ENCODE measurements around the gene RASA3.
"Not testable (repeated sequence)": the region's sequence is repeated elsewhere in the genome, so short reads cannot be mapped to it uniquely, and the experiment has no call there.

Gene RASA3

GRCh38 chr13:114078461-114079451 lies 53.7 kb downstream of the RASA3 start:
- in situ Hi-C loops (cut with MboI; ENCODE audit: low pct_unique_long_range_greater_than_20kb, low sequenced_read_pairs) = no loop called here
- no peak for DNase-seq

GRCh38 chr13:114077933-114078325 lies 54.5 kb downstream of the RASA3 start:
- DNase-seq = no peak
- in situ Hi-C loops (cut with MboI; ENCODE audit: low pct_unique_long_range_greater_than_20kb, low sequenced_read_pairs) = no loop called here

- no peak for DNase-seq
- in situ Hi-C loops (cut with MboI; ENCODE audit: low pct_unique_long_range_greater_than_20kb, low sequenced_read_pairs) = no loop called here
These were observed 55.1 kb downstream of the RASA3 start for GRCh38 chr13:114077099-114077932.

GRCh38 chr13:114076329-114077090 lies 55.9 kb downstream of the RASA3 start:
- in situ Hi-C loops (cut with MboI; ENCODE audit: low pct_unique_long_range_greater_than_20kb, low sequenced_read_pairs) = no loop called here
- no peak for DNase-seq

- in situ Hi-C loops (cut with MboI; ENCODE audit: low pct_unique_long_range_greater_than_20kb, low sequenced_read_pairs); DNase-seq: not testable (repeated sequence)
These were observed 56.6 kb downstream of the RASA3 start for GRCh38 chr13:114075811-114076210.

GRCh38 chr13:114074671-114075315 lies 57.6 kb downstream of the RASA3 start:
- no peak for DNase-seq
- in situ Hi-C loops (cut with MboI; ENCODE audit: low pct_unique_long_range_greater_than_20kb, low sequenced_read_pairs) = no loop called here

- in situ Hi-C loops (cut with MboI; ENCODE audit: low pct_unique_long_range_greater_than_20kb, low sequenced_read_pairs) = no loop called here
- no peak for DNase-seq
These were observed 58.4 kb downstream of the RASA3 start for GRCh38 chr13:114073881-114074612.

GRCh38 chr13:114072421-114072820 lies 60.0 kb downstream of the RASA3 start:
- in situ Hi-C loops (cut with MboI; ENCODE audit: low pct_unique_long_range_greater_than_20kb, low sequenced_read_pairs) = no loop called here
- DNase-seq = no peak

GRCh38 chr13:114071991-114072390 lies 60.4 kb downstream of the RASA3 start:
- in situ Hi-C loops (cut with MboI; ENCODE audit: low pct_unique_long_range_greater_than_20kb, low sequenced_read_pairs) = no loop called here

GRCh38 chr13:114071410-114071809 lies 61.0 kb downstream of the RASA3 start:
- in situ Hi-C loops (cut with MboI; ENCODE audit: low pct_unique_long_range_greater_than_20kb, low sequenced_read_pairs) = no loop called here
- DNase-seq = no peak

More at GRCh38 chr13:114071991-114072390, 60.4 kb downstream of the RASA3 start:
- no peak for DNase-seq

- no peak for DNase-seq
- in situ Hi-C loops (cut with MboI; ENCODE audit: low pct_unique_long_range_greater_than_20kb, low sequenced_read_pairs) = no loop called here
These were observed 62.2 kb downstream of the RASA3 start for GRCh38 chr13:114070098-114070799.

GRCh38 chr13:114069376-114070097 lies 62.9 kb downstream of the RASA3 start:
- in situ Hi-C loops (cut with MboI; ENCODE audit: low pct_unique_long_range_greater_than_20kb, low sequenced_read_pairs) = no loop called here
- no peak for DNase-seq

GRCh38 chr13:114068656-114069318 lies 63.6 kb downstream of the RASA3 start:
- DNase-seq = peak; percentile 44
- in situ Hi-C loops (cut with MboI; ENCODE audit: low pct_unique_long_range_greater_than_20kb, low sequenced_read_pairs) = no loop called here

GRCh38 chr13:114067886-114068651 lies 64.4 kb downstream of the RASA3 start:
- DNase-seq = no peak
- in situ Hi-C loops (cut with MboI; ENCODE audit: low pct_unique_long_range_greater_than_20kb, low sequenced_read_pairs) = no loop called here

- in situ Hi-C loops (cut with MboI; ENCODE audit: low pct_unique_long_range_greater_than_20kb, low sequenced_read_pairs) = no loop called here
- peak; percentile 65 for DNase-seq
These were observed 65.0 kb downstream of the RASA3 start for GRCh38 chr13:114067381-114067885.

- no peak for DNase-seq
- in situ Hi-C loops (cut with MboI; ENCODE audit: low pct_unique_long_range_greater_than_20kb, low sequenced_read_pairs) = no loop called here
These were observed 65.5 kb downstream of the RASA3 start for GRCh38 chr13:114066956-114067355.
